HL-60 (cell line): ENCODE data around the gene UBE2E3.
A peak's percentile ranks its signal among the peaks of the same experiment; 100 is the strongest.
"Not testable (repeated sequence)": the region's sequence is repeated elsewhere in the genome, so short reads cannot be mapped to it uniquely, and the experiment has no call there.

ENCODE experiments used
- DNase-seq, 2 experiments: peaks; one replicate each; pipeline ENCODE4 v3.0.0-alpha.2; 2010 to 2020; ENCODE audit warnings: low read depth in 1 of 2, low spot score in 1 of 2
- H3K27ac ChIP-seq: fragments of 250-450 bp; sonication (Bioruptor Pico); replicated peaks from 2 replicates; pipeline ENCODE4 v1.5.1; 2020; ENCODE audit warnings: mild to moderate bottlenecking, moderate library complexity
- H3K27me3 ChIP-seq: fragments of 250-450 bp; sonication (Bioruptor Pico); 2 replicates; pipeline ENCODE4 v1.5.1; 2021; ENCODE audit warnings: mild to moderate bottlenecking, moderate library complexity; ENCODE audit not compliant: insufficient read depth, poor library complexity, severe bottlenecking
- H3K4me3 ChIP-seq: replicated peaks from 2 replicates; pipeline ENCODE4 v1.5.1; 2011; ENCODE audit warnings: mild to moderate bottlenecking, control low read depth, low read length; ENCODE audit not compliant: insufficient read depth
- GABPA ChIP-seq: IDR thresholded peaks from 2 replicates; pipeline ENCODE4 v1.6.1; 2012; ENCODE audit warnings: low read depth
- POLR2AphosphoS5 ChIP-seq: IDR thresholded peaks from 2 replicates; pipeline ENCODE4 v1.6.1; 2012; ENCODE audit warnings: low read depth
- SPI1 ChIP-seq: IDR thresholded peaks from 2 replicates; pipeline ENCODE4 v1.6.1; 2012; ENCODE audit warnings: low read depth, mild to moderate bottlenecking, borderline replicate concordance
- TF ChIP-seq, protein P1 (sequence below): IDR thresholded peaks from one replicate; pipeline ENCODE4 v1.5.1; 2011; ENCODE audit warnings: low read length, control low read depth, inconsistent platforms; ENCODE audit not compliant: insufficient read depth
- TF ChIP-seq, protein P2 (sequence below): IDR thresholded peaks from 2 replicates; pipeline ENCODE4 v1.6.1; 2012; ENCODE audit warnings: low read depth; ENCODE audit not compliant: insufficient replicate concordance

The UBE2E3 gene

DNA sequence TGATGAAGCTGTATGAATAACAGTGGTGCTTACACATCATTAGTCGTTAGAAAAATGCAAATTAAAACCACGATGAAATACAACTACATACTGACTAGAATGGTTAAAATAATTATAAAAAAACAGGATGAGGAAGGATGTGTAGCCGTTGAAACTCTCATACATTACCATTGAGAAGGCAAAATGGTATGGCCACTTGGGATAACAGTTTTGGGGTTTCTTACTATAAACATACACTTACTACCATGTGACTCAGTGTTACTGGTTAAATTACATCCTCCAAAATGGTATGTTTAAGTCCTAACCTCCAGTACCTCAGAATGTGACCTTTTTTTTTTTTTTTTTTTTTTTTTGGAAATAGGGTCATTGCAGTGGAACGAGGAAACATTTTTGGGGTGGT, 58.4 kb downstream of the UBE2E3 start:
- DNase-seq = no peak
- TF ChIP-seq POLR2AphosphoS5 (no peak), SPI1 (no peak), GABPA (no peak)
- TF ChIP-seq, protein P1, sequence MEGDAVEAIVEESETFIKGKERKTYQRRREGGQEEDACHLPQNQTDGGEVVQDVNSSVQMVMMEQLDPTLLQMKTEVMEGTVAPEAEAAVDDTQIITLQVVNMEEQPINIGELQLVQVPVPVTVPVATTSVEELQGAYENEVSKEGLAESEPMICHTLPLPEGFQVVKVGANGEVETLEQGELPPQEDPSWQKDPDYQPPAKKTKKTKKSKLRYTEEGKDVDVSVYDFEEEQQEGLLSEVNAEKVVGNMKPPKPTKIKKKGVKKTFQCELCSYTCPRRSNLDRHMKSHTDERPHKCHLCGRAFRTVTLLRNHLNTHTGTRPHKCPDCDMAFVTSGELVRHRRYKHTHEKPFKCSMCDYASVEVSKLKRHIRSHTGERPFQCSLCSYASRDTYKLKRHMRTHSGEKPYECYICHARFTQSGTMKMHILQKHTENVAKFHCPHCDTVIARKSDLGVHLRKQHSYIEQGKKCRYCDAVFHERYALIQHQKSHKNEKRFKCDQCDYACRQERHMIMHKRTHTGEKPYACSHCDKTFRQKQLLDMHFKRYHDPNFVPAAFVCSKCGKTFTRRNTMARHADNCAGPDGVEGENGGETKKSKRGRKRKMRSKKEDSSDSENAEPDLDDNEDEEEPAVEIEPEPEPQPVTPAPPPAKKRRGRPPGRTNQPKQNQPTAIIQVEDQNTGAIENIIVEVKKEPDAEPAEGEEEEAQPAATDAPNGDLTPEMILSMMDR = no peak
- TF ChIP-seq, protein P2, sequence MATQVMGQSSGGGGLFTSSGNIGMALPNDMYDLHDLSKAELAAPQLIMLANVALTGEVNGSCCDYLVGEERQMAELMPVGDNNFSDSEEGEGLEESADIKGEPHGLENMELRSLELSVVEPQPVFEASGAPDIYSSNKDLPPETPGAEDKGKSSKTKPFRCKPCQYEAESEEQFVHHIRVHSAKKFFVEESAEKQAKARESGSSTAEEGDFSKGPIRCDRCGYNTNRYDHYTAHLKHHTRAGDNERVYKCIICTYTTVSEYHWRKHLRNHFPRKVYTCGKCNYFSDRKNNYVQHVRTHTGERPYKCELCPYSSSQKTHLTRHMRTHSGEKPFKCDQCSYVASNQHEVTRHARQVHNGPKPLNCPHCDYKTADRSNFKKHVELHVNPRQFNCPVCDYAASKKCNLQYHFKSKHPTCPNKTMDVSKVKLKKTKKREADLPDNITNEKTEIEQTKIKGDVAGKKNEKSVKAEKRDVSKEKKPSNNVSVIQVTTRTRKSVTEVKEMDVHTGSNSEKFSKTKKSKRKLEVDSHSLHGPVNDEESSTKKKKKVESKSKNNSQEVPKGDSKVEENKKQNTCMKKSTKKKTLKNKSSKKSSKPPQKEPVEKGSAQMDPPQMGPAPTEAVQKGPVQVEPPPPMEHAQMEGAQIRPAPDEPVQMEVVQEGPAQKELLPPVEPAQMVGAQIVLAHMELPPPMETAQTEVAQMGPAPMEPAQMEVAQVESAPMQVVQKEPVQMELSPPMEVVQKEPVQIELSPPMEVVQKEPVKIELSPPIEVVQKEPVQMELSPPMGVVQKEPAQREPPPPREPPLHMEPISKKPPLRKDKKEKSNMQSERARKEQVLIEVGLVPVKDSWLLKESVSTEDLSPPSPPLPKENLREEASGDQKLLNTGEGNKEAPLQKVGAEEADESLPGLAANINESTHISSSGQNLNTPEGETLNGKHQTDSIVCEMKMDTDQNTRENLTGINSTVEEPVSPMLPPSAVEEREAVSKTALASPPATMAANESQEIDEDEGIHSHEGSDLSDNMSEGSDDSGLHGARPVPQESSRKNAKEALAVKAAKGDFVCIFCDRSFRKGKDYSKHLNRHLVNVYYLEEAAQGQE = no peak
- H3K4me3 ChIP-seq = no peak overlapping the region
- no peak overlapping the region for H3K27ac ChIP-seq
- no peaks in the 10 kb centered on the region for H3K27me3 ChIP-seq

DNA sequence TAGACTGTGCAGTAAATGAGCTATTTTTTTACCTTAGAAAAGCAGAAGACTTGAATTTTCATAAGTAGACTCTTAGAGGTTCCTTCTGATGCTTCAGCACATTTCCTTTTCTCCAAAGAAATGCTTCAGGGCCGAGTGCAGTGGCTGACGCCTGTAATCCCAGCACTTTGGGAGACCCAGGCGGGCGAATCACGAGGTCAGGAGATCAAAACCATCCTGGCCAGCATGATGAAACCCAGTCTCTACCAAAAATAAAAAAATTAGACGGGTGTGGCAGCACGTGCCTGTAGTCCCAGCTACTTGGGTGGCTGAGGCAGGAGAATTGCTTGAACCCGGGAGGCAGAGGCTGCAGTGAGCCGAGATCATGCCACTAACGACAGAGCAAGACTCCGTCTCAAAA, 60.4 kb downstream of the UBE2E3 start:
- H3K27ac ChIP-seq, DNase-seq, H3K27me3 ChIP-seq, H3K4me3 ChIP-seq: not testable (repeated sequence)

DNA sequence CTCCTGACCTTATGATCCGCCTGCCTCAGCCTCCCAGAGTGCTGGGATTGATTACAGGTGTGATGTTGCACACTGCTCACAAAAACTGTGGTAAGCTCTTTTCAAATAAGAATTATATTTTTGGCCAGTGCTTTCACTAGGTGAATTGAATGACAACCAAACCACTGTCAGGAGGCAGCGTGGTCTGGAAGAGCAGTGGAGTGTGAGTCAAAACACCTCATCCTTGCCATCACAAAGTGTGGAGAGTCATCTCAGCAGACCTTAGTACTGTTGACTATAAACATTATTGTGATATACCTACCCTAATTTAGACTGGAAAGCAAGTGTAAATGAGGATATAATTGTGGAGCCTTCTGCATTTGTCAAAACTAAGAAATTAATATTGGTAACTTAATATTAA, 61.3 kb downstream of the UBE2E3 start:
- Histone ChIP-seq H3K4me3 (no peak overlapping the region), H3K27ac (no peak overlapping the region), H3K27me3 (no peaks in the 10 kb centered on the region)
- DNase-seq = no peak
- TF ChIP-seq, protein P2 = no peak
- TF ChIP-seq GABPA (no peak), POLR2AphosphoS5 (no peak), SPI1 (no peak)
- TF ChIP-seq, protein P1 = no peak

DNA sequence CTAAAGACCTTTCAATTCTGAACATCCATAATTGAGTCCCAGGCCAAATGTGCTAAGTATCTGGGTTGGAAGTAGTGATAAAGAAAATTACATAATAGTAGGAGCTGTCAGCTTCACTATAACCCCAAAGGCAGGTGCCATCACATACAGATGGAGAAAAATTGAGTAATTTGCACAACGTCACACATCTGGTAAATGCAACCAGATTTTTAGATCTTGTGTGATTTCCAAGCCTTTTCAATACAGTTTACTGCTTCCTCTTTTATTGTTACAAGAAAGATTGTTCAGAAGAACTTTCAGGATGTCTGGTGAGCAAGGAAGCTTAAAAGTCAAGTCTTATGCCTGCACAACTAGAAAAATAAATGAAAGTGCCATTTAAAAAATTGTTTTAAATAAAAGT, 62.3 kb downstream of the UBE2E3 start:
- Histone ChIP-seq H3K27ac (no peak overlapping the region), H3K4me3 (no peak overlapping the region), H3K27me3 (no peaks in the 10 kb centered on the region)
- TF ChIP-seq SPI1 (no peak), GABPA (no peak), POLR2AphosphoS5 (no peak)
- TF ChIP-seq, protein P1 = no peak
- TF ChIP-seq, protein P2 = no peak
- DNase-seq = peak in 1 of 2 experiments; percentile 5
